Cardiac fibroblast (primary cell): ENCODE data around the gene APBB3.

Experiments
- DNase-seq, 2 donors: peaks; one replicate each; pipeline versions ENCODE4 v3.0.0 to v3.0.0-alpha.2; 2010; ENCODE audit warnings: low read depth in 2 of 2
- H3K4me3 ChIP-seq, 2 donors: replicated peaks in 1 of 2; 1 replicate in 1 of 2; 2 replicates in 1 of 2; pipeline ENCODE4 v1.5.1; 2011; ENCODE audit warnings: low read depth in 2 of 2, low read length in 2 of 2, mild to moderate bottlenecking in 2 of 2, moderate library complexity in 1 of 2
- CTCF ChIP-seq: IDR thresholded peaks from one replicate; pipeline ENCODE4 v1.5.1; 2011; ENCODE audit warnings: low read depth, mild to moderate bottlenecking, low read length, inconsistent platforms

APBB3 gene

GRCh38 chr5:140576776-140577201, 12.4 kb upstream of the APBB3 start:
- no peak for TF ChIP-seq CTCF
- DNase-seq: peak; percentile 36 to 37
- no peak overlapping the region for H3K4me3 ChIP-seq

GRCh38 chr5:140575309-140575708, 10.9 kb upstream of the APBB3 start:
- DNase-seq: peak; percentile 75 to 78
- TF ChIP-seq CTCF: peak; percentile 69
- no peak overlapping the region for H3K4me3 ChIP-seq

GRCh38 chr5:140574165-140574564, 9.8 kb upstream of the APBB3 start:
- peak in 1 of 2 donors; percentile 88 for DNase-seq
- TF ChIP-seq CTCF: no peak
- no peak overlapping the region for H3K4me3 ChIP-seq

- DNase-seq: no peak
- TF ChIP-seq CTCF: no peak
- H3K4me3 ChIP-seq: no peak overlapping the region
Observed at GRCh38 chr5:140573683-140574082, 9.3 kb upstream of the APBB3 start.

GRCh38 chr5:140571105-140571504, 6.7 kb upstream of the APBB3 start:
- no peak for TF ChIP-seq CTCF
- no peak for DNase-seq
- no peak overlapping the region for H3K4me3 ChIP-seq

- no peak overlapping the region for H3K4me3 ChIP-seq
- no peak for DNase-seq
- TF ChIP-seq CTCF: no peak
Observed at GRCh38 chr5:140570488-140570887, 6.1 kb upstream of the APBB3 start.

GRCh38 chr5:140570058-140570457, 5.7 kb upstream of the APBB3 start:
- no peak for TF ChIP-seq CTCF
- no peak for DNase-seq
- no peak overlapping the region for H3K4me3 ChIP-seq
